NB4 (cell line): ENCODE measurements around the gene PIP4K2A.

ENCODE experiments used
- CTCF ChIP-seq: IDR thresholded peaks from one replicate; pipeline ENCODE4 v1.5.1; 2012; ENCODE audit warnings: low read depth, low read length
- POLR2A ChIP-seq: IDR thresholded peaks from 2 replicates; pipeline ENCODE4 v1.6.1; 2011; ENCODE audit warnings: mild to moderate bottlenecking; ENCODE audit not compliant: insufficient read length; ENCODE audit errors: extremely low read depth

GRCh38 chr10:22564060-22564459 lies 150.3 kb downstream of the PIP4K2A start:
- no peak for TF ChIP-seq POLR2A
- no peak for TF ChIP-seq CTCF
